H54 (cell line): ENCODE data around the gene DMGDH.
A peak's percentile ranks its signal among the peaks of the same experiment; 100 is the strongest.

Experiments
- DNase-seq: peaks from one replicate; pipeline ENCODE4 v3.0.0; 2011; ENCODE audit warnings: low spot score, mixed read lengths; ENCODE audit not compliant: insufficient read length
- FAIRE-seq: peaks from 3 replicates; lab custom pipeline; 2011; peaks lifted over from hg19 to GRCh38; lab: Jason Lieb, UNC
- POLR2A ChIP-seq: IDR thresholded peaks from 2 replicates; pipeline ENCODE4 v1.6.1; 2011; ENCODE audit warnings: low read depth, mild to moderate bottlenecking, low read length

DMGDH gene

DNA sequence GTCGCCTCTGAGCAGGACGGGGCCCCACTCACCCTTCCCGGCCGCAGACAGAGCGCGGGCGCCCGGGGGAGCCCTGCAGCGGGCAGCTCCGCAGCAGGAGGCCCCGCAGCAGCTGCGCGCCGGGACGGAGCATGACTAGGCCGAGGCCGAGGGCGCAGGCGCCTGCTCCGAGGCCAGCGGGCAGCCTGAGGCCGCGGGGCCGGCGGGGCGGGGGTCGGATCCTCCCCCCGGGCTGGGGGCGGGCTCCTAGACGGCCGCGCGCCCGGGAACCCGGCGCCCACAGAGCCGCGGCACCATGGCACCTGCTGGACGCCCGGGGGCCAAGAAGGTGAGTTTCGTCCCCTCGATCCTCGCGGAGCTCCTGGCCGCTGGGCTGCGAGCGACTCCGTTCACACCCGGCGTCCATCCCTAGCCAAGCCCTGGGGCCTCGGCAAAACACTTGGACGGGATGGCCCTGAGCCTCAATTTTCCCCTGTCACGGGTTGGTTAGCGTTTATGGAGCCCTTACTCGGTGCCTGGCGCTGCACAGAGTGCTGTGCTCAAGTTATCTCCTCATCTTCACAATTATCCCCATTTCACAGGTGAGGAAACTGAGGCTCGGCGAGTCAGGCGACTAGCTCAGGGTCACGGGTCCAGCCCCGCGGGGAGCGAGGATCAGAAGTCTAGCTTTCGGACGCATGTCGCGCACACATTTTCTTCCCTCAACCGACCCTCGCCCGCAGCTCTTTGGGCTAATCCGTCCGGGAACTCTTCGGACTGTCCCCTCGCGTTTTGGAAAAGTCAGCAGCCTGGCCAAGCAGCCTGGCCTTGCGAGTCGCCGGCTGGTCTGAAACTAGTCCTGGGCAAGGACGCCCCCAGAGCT is at the start of gene DMGDH, which contains the start of gene BHMT2:
TSS of gene DMGDH (minus strand) at position 187 of the 862 bp plus-strand sequence. CDS start at position 133, 54 bp downstream.
TSS of gene BHMT2 (plus strand) at position 280 of the 862 bp plus-strand sequence. CDS start at position 296, 16 bp downstream.
- no peak for TF ChIP-seq POLR2A
- no peak for FAIRE-seq
- DNase-seq, result no peak

DNA sequence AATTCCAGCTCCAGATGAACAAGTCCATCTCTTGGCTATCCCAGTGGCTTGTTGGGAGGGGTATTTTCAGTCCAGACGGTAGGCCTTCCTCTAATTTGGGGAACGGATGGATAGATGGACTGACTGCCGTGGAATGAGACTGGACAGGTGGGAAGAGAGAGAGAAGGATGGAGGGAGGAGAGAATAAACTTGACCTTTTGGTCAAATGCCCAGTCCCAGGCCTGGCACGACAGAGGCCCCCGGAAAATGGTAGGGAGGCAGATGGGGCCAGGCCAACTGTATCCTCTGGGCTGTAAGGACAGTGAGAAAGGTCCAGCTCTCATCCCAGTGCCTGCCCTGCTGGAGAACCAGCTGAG is 43.2 kb upstream of the DMGDH start:
- TF ChIP-seq POLR2A, result no peak
- no peak for FAIRE-seq
- DNase-seq, result no peak

DNA sequence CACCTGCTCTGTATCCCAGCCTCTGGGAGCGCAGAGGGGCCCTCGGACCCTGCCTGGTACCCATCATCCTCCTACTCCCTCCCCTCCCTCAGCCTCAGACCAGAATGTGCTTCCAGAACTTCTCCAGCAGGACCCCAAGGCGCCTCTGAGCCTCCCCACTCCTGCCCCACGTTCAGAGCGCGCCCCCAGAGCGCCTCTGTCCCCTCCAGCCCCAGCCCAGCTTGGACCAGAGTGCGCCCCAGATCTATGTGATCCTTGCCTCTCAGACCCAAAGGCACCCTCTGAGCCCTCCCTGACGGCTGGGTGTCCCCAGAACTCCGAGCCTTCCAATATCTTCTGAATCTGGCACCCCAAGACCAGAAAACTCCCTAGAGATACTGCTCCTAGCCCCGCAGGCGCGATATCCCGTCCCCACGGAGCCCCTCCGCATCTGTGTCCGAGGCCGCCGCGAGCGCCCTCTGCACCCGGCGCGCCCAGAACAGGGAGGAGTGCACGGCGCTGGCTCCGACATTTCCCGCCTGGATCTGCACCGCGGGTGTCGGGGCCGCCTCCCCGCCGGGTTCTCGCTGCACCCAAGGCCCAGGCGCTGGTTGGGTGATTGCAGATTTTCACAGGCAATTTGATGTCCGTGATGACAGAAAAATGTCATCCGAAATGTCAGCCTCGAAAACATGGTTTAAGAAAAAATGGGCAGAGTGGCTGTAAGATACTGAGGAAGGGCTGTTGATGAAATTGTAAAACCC is 42.7 kb upstream of the DMGDH start:
- DNase-seq, result no peak
- no peak for FAIRE-seq
- no peak for TF ChIP-seq POLR2A

DNA sequence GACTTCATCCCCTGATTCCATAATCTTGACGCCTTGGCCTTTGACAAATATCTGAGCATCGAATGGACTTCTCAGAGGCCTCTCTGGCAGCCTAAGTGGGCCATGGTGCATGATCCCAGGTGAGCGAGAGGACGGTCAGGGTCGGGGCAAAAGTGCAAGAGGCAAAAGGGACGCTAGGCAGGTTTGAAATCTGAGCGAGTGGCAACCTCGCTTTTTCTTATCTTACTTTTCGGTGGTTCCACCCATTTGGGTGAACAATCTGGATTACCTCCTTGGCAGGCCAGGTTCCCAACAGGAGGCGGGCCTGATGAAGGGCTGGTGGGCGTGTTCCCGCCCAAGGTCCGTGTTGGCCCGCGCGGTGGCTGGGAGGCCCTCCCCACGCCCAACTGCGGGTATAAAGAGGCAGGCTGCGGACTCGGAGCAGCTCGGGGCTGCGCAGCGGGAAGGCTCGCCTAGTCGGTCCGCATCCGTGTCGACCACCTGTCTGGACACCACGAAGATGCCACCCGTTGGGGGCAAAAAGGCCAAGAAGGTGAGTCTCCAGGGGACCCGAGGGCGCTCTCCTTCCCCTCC is 42.0 kb upstream of the DMGDH start, which contains the start of gene BHMT:
TSS of gene BHMT (plus strand) at position 423 of the 573 bp plus-strand sequence. CDS start at position 500, 77 bp downstream.
- DNase-seq (no peak), FAIRE-seq (no peak)
- TF ChIP-seq POLR2A, result no peak

DNA sequence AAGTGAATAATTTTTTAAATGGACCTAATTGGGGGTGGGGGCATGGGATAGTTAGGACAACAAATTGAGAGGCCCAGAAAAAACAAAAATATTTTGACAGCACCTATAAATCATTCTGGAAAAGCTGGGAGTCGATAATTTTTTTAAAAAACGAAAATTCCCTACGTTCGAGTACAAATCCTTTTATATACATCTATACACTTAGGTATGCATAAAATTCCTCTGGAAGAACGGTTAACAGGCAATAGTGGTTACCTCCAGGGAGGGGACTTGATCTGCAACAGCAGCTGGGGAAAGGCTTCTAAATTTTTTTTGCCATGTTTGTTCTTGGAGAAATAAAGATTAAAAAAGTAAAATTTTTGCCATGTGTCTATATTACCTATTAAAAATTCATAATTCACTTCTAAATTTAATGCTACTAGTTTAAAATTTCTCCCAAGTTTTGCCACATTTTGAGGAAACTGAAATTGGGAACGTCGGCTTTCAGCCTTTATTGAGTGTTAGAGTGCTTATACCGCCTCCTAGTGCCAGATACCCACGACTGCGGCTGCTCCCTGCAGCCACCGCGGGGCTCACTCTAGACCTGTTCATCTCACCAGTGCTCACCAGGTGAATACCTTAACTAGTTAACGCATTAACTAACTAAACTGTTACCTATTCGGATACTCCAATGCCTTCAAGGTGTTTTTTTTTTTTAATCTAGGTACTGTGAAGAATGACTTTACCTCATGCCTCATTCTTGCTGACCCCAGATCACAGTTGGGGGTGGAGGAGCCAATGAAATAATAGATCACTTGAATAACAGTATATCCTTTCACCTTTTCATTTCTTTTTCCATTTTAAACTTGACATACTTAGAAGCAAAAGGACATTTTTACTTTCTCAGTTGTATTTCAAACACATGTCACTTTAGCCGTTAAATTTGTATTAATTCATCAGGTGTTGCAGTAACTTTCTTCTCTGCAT is 40.3 kb upstream of the DMGDH start:
- FAIRE-seq (no peak), DNase-seq (no peak)
- no peak for TF ChIP-seq POLR2A

DNA sequence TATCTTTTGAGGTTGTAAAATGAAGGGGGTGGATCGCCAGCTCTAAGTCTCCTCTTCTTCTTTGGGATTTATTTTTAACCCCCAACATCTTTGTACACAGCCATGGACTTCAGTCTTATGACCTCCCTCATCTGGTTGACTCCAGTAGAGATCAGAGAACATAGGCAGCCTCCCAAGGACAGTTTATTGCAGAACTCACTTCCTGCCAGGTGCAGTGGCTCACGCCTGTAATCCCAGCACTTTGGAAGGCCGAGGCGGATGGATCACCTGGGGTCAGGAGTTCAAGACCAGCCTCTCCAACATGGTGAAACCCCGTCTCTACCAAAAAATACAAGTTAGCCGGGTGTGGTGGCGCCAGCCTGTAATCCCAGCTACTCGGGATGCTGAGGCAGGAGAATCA is 39.3 kb upstream of the DMGDH start:
- no peak for TF ChIP-seq POLR2A
- no peak for FAIRE-seq
- no peak for DNase-seq

DNA sequence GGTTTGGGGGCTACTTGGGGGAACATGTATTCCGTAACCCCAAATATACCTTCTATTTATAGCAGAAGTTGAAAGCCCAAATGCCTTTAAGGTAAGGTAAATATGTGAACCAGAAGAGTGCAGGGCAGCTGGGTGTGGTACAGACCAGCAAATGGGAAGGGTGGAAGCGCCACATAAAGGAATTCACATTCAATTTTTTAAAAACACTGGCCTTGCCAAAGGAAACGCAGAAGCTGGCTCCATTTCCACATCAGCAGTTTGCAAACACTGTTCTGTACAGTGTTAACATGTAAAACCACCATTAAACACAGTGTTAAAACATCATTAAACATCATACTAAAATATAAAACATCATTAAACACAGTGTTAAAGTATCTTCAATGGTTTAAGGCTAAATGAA is 38.6 kb upstream of the DMGDH start:
- TF ChIP-seq POLR2A, result no peak
- FAIRE-seq (no peak), DNase-seq (no peak)

DNA sequence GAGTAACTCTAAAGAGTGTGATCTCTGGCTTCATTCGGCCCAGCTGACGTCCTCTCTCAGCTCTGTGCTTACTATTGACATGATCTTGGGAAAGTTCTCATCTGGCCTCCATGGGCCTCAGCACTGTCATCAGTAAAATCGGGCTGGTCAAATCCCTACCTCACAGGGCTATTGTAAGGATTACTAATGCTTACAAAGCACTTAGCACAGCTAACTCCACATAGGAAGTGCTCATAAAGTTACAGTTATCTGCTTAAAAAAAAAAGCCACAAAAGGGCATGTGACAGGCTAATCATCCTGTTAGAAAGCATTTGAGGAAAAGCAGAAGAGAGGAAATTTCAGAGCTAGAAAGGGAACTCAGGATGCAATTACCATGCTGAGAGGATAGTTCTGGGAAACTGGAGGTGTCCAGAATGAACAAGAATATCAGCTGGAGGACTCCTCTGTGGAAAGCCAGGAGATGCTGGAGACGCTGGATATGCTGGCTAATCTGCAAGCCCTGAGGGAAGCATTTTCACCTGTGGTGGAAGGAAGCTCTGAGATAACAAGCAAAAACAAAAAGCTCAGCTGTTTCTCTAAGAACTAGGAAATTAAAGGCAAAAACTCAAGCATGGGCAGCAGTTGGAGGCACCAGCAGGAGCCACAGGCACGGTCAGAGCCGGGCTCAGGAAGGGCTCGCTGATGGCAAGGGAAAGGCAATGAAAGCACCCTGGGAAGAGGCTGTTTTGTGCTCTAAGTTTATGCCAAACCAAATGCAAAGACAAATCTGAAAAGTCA is 37.7 kb upstream of the DMGDH start:
- FAIRE-seq (no peak), DNase-seq (peak; percentile 13)
- TF ChIP-seq POLR2A, result no peak

DNA sequence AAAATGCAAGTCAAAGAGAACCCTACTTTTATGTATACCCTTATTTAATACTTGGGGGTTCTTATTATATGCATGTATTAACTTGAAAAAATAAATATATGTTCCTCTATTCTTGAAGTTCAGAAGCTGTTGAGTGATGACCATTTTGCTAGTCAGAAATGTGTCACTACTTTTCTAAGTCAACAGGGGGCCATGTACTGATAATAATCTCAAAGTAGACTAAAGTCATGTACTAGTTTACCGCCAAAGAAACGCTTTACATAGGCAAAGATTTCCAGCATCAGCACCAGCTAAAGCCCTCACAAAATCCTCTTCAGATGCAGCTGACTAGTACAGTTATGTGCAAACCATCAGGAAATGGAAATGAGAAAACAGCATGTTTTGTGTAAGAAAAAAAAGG is 36.4 kb upstream of the DMGDH start:
- TF ChIP-seq POLR2A, result no peak
- FAIRE-seq (no peak), DNase-seq (no peak)

DNA sequence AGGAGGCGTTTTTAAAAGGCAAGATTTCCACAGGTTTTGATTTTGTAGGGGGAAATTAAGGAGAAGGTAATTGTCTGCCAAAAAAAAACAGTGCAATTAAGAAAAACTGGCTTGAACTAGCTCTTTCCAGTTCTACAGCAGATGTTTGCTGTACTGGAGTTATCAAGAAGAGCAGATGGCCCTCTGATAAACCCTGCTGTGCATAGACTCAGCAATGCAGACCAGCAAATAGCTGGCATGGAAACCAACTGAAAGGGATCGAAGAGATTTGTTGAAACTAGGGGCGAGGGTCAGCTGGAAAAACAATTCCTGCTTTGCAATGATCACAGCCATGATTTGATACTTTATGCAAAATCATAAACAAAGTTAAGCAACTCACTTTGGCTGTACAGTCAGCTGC is 24.3 kb upstream of the DMGDH start:
- no peak for FAIRE-seq
- DNase-seq, result no peak
- no peak for TF ChIP-seq POLR2A

DNA sequence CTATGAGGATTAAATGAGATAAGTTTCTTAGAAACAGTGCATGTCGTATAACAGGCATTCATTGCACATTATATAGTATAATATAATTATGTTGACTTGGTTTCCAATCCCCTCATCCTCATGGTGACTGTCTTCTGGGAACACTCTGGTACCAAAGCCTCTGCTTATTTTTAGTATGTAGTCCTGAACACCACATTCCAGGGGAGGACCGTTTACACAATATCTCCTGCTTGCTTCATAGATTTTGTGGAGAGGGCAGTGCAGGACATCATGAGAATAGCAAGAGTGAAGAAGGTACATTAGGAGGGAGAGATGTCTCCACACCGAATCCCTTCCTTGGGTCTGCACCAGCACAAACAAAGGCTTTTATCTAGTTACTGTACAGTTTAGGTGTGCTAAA is 21.6 kb upstream of the DMGDH start:
- TF ChIP-seq POLR2A, result no peak
- no peak for DNase-seq
- no peak for FAIRE-seq

DNA sequence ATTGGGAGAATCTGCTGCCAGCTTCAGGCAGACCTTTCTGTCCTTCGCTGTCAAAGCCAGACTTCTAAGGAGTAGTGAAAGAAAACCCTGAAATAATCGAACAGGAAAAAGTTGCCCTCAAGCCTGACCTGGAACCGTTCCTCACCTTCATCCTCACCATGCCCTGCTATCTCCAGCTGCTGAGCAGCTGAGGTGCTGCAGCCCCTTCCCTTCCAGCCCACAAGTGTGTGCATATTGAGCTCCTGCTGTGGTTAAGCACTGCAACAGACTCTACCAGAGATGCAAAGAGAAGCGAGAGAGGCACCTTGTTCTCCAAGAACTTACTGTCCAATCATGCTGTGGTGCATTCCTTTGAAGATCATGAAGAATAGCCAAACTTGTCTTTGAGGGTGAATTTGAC is 19.0 kb upstream of the DMGDH start:
- no peak for DNase-seq
- no peak for TF ChIP-seq POLR2A
- no peak for FAIRE-seq
